HFF-Myc (cell line): Measurements from ENCODE around the gene MARF1.

Source experiments
- DNase-seq: peaks from one replicate; pipeline ENCODE4 v3.0.0-alpha.2; 2011; ENCODE audit warnings: low read depth; ENCODE audit errors: extremely low read depth
- H3K4me3 ChIP-seq: replicated peaks from 2 replicates; pipeline ENCODE4 v1.5.1; 2011; ENCODE audit warnings: low read depth, mild to moderate bottlenecking, control low read depth, low read length
- CTCF ChIP-seq: IDR thresholded peaks from 2 replicates; pipeline ENCODE4 v1.5.1; 2012; ENCODE audit warnings: mild to moderate bottlenecking, low read depth, low read length, control low read depth; ENCODE audit errors: missing control alignments

The MARF1 gene

GRCh38 chr16:15620611-15621195 is 22.3 kb downstream of the MARF1 start:
- no peak for TF ChIP-seq CTCF
- no peak for DNase-seq
- H3K4me3 ChIP-seq, result no peak overlapping the region

GRCh38 chr16:15618392-15618791 is 24.6 kb downstream of the MARF1 start:
- no peak for DNase-seq
- no peak overlapping the region for H3K4me3 ChIP-seq
- TF ChIP-seq CTCF, result no peak

GRCh38 chr16:15617901-15618300 is 25.1 kb downstream of the MARF1 start:
- TF ChIP-seq CTCF, result no peak
- no peak for DNase-seq
- H3K4me3 ChIP-seq, result no peak overlapping the region

DNA sequence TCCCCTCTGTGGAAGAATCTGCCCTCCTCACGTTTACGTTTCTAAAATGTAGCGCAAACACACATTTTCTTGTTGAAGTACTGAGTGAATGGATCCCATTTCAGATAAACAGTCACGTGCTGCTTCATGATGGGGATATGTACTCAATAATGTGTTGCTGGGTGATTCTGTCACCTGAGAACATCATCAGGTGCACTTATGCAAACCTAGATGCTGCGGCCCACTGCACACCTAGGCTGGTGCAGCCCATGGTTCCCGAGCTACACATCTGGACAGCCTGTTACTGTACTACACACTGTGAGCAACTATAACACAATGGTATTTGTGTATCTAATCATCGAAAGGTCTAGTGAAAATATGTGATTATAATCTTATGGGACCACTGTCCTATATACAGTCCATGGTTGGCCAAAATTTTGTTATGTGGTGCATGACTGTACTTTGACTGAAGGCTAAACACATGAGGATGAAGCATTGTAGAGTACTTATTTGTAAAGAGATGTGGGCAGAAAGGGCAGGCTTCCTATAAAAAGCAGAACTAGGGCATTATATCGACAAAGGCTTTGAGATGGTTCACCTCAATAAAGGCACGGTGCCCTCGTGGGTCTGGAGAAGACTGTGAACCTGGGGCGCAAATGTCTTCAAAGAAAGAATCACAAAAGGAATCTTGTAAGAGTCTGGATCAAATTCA is 26.3 kb downstream of the MARF1 start:
- DNase-seq, result no peak
- no peak for TF ChIP-seq CTCF
- H3K4me3 ChIP-seq, result no peak overlapping the region

DNA sequence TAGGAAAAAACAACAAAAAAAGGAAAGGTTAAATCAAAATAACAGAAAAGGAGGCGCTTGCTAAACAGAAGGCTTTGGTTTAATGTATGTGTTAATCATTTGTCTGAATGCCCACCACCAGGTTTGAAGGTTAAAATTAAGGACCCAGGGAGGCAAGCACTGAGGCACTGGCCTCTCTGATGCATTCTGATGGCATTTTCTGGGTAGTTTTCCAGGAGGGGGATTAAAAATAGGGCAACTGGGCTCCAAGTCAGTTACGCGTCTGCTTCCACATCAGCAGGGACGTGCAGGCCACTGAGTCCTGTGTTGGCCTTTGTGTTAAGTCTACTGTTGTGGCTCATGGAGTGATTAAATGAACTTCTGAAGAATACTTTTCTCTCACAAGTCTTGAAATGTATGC is 26.9 kb downstream of the MARF1 start:
- no peak for TF ChIP-seq CTCF
- no peak for DNase-seq
- H3K4me3 ChIP-seq, result no peak overlapping the region

GRCh38 chr16:15613676-15614075 is 29.3 kb downstream of the MARF1 start:
- no peak for DNase-seq
- H3K4me3 ChIP-seq, result no peak overlapping the region
- TF ChIP-seq CTCF, result no peak
